Activated CD4-positive, alpha-beta T cell treated with anti-CD3 and anti-CD28 coated beads, Interleukin-2, Interleukin-6, amounts not matched to agents 100 ng/mL and 50 ng/mL, durations not matched to agents 16 hours and 8 hours (primary cell): Measurements from ENCODE around the gene SNX32.

Experiments
- DNase-seq: peaks from one replicate; pipeline ENCODE4 v3.0.0-alpha.2; 2020

SNX32 gene

GRCh38 chr11:65887723-65888162 is 54.0 kb downstream of the SNX32 start:
- DNase-seq, result no peak

DNA sequence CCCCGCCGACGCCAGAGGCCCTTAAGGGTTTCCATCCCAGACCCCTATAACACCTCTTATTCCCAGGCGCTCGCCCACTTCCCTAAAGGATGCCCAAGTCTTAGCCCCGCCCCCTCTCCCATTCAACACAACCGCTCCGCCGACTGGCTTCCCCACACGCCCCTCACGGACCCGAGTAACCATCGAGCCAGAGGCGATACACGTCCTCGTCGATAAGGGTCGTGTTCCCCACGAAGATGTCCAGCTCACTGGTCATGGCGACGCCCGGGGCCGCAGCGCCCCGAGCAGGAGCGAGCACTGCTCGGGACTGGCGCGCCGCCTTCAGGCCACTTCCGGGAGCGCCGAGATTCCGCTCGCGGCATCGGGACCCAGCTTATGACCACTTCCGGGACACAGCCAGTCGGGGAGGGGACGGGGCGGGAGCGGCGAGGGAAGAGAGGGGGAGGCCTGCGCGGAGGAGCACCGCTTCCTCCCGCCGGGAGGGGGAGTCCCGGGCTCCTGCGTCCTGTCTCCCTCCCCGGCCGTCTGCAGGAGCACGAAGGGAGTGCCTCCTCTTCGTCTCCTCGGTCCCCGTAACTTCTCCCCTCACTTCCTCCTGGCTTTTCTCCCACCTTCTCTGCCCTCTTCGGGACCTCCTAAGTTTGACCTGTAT is 54.5 kb downstream of the SNX32 start, which contains the start of gene FIBP:
FIBP (minus strand) TSS at position 309 of the 652 bp plus-strand sequence; CDS start at position 256, 53 bp downstream.
- DNase-seq, result peak; percentile 99

- peak; percentile 100 for DNase-seq
Observed at GRCh38 chr11:65890324-65891218, 56.8 kb downstream of the SNX32 start, which contains the start of gene CCDC85B. Gene CCDC85B (plus strand): TSS chr11:65890673. CDS start chr11:65890784, 111 bp downstream.

- DNase-seq, result peak; percentile 62
Observed at GRCh38 chr11:65891219-65892136, 57.7 kb downstream of the SNX32 start.

GRCh38 chr11:65892137-65892540 is 58.4 kb downstream of the SNX32 start:
- peak; percentile 57 for DNase-seq

- no peak for DNase-seq
Observed at GRCh38 chr11:65892661-65893317, 59.0 kb downstream of the SNX32 start.

DNA sequence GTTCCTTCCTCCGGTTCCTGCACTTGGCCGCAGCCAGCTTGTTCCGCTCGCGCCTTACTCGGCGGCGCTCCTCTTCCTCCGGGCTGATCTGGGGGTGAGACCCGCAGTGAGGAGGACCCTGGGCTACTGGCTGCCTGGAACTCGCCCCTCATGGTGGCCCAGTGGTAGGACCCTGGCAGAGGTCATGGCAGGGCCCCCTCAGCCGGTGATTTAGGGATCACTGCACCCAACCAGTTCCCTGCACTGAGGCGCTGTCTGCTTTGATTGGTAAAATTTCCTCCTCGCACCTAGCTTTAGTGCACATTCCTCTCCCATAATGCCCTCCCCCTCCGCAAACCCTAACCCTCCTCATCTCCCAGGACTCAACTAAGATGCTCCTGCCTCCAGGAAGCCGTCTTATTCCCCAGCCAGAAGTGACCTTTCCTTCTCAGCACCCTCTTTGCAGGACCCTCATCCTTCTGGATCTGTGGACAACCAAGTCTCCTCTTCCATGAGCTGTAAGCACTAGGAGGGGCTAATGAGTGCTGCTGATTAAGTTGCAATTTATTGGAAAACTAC is 60.4 kb downstream of the SNX32 start:
- peak; percentile 71 for DNase-seq

DNA sequence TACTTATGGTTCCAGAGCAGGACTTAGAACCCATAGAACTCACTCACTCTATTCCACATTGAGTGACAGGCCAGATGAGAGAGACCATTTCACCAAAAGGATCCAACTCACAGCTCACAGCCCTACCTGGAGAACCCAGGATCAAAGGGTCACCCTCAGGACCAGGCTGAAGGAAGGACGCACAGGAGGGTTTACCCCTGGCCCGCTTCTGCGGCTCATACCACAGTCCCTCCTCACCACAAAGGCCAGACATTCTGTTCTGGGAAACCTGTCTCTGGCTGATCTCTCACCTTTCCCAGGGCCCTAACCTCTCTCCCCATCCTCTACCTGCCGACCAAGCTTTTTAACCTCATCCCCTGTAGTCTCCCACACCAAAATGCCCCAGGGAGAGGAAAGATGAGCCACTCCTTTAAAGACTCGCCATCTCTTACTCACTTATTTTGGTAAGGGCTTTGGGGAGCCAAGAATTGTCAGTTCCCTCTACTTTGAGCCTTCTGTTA is 61.8 kb downstream of the SNX32 start:
- DNase-seq, result no peak

- DNase-seq, result no peak
Observed at GRCh38 chr11:65896034-65896999, 62.6 kb downstream of the SNX32 start.

- no peak for DNase-seq
Observed at GRCh38 chr11:65897020-65897471, 63.3 kb downstream of the SNX32 start.

DNA sequence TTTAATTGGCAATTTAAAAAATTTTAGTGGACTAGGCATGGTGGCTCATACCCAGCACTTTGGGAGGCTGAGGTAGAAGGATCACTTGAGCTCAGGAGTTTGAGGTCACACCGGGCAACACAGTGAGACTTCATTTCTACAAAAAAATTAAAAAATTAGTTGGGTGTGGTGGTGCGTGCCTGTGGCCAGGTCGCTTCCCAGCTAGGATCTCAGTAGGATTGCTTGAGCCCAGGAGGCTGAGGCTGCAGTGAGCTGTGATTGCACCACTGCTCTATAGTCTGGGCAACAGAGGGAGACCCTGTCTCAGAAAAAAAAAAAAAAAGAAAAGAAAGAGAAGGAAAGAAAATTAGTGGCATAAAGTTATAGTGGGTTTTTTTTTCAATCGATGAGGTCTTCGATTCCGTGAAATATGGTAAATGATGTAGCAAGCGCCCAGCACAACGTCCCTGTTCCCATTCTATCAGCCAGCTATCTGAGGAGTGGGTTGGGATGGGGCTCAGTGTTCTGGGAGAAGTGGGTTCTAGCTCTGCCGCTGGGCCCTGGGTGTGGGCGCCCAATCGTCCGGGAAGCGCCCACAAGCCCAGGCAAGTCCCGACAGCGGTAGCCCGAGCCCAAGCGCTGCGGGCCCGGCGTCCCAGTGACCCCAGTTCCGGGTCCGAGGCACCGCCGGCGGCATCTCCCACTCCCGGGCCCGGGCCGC is 65.0 kb downstream of the SNX32 start:
- DNase-seq, result no peak

GRCh38 chr11:65899356-65900124 is 65.8 kb downstream of the SNX32 start:
- peak; percentile 81 for DNase-seq

DNA sequence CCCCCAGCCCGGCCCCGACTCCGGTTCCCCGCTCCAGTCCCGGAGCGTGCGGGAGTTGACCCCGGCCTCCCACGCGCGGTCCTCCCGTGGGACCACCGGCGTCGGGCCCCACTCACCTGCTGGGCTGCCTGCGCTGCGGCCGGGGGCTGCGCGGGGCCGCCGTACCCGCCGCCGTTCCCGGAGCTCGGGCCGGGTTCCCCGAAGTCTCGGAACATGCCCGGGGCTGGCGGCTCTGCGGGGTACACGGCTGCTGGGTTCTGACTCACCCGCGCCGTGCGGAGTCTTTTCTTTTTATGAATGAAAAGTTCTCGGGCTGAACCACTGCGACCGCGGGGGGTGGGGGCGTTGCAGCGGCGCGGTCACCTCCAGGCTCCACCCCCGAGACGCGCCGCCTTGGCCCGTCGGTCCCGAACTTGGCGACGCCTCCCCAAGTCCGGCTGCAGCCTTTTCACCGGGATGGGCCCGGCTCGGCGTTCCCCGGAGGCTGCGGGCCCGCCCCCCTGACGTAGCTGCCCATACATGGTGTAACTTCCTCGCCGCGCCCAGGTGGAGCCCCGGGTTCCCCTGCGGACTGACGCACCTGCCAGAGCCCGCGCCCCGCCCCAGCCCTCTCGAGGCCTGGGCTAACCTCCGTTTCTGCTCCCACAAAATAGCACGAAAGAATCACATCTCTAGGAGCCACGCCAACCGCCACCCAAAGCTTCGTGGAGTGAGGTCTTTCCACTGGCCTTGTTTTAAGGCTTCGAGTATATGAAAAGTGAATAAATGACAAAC is 66.5 kb downstream of the SNX32 start, which contains the start of gene FOSL1:
FOSL1 (minus strand) TSS at position 264 of the 774 bp plus-strand sequence; CDS start at position 215, 49 bp downstream.
- DNase-seq, result peak; percentile 95

GRCh38 chr11:65900899-65901180 is 67.1 kb downstream of the SNX32 start:
- no peak for DNase-seq

DNA sequence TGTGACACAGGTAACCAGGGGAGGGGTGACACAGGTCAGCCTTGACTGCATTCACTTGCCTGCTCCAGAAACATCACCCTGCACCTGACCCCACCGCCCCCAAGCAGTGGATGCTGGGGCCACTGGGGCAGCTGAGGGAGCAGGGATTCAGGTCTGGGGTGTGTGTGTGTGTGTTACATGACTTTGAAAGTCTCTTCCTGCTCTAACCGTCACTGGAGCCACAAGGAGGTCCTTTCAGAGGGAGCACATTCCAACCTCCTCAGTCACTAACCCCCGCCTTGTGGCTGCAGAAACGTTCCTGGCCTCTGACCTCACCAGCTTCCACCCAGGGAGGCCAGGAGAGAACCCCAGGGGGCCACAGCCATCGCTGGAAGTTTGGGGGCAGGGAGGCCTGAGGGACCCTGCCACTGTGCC is 69.3 kb downstream of the SNX32 start:
- no peak for DNase-seq
